H1 (cell line): ENCODE results near the gene DPEP2. TPM values are rescaled to one million over a fixed set of nuclear protein-coding genes. Genes with fewer than 3 reads are reported as not detected.

Experiments used
- CTCF ChIA-PET: fragments of 300-600 bp; sonication (Branson Sonifier 250); formaldehyde crosslinking; loops from one replicate; lab custom pipeline; 2021; ENCODE audit not compliant: partially characterized antibody; lab: Charles Lee
- POLR2A ChIA-PET: fragments of 300-600 bp; sonication (Branson Sonifier 250); formaldehyde crosslinking; loops from one replicate; lab custom pipeline; 2021; ENCODE audit warnings: inconsistent platforms; ENCODE audit not compliant: partially characterized antibody; lab: Charles Lee
- DNase-seq, 2 experiments: peaks; one replicate each; pipeline versions ENCODE4 v3.0.0 to v3.0.0-alpha.2; 2010 to 2022; ENCODE audit warnings: low spot score in 2 of 2, low read depth in 1 of 2, mixed read lengths in 1 of 2
- FAIRE-seq: peaks from 2 replicates; lab custom pipeline; 2011; peaks lifted over from hg19 to GRCh38; lab: Jason Lieb, UNC
- H2AFZ ChIP-seq: 2 replicates; pipeline ENCODE4 v1.8.1; 2012; ENCODE audit warnings: low read length, inconsistent platforms
- H2AK5ac ChIP-seq: 2 replicates; pipeline ENCODE4 v1.6.1; 2013; ENCODE audit warnings: low read depth, low read length
- H2BK120ac ChIP-seq: replicated peaks from 2 replicates; pipeline ENCODE3; 2013; ENCODE audit warnings: low read depth, low read length, inconsistent platforms
- H2BK12ac ChIP-seq: 2 replicates; pipeline ENCODE4 v1.6.1; 2013; ENCODE audit warnings: low read depth, low read length
- H2BK15ac ChIP-seq: 2 replicates; pipeline ENCODE4 v1.6.1; 2013; ENCODE audit warnings: low read length
- H2BK20ac ChIP-seq: 2 replicates; pipeline ENCODE4 v1.6.1; 2013; ENCODE audit warnings: low read length
- H2BK5ac ChIP-seq: 2 replicates; pipeline ENCODE4 v1.6.1; 2013; ENCODE audit warnings: low read depth, low read length
- H3K14ac ChIP-seq: 2 replicates; pipeline ENCODE4 v1.6.1; 2013; ENCODE audit warnings: inconsistent platforms; ENCODE audit not compliant: insufficient read length
- H3K18ac ChIP-seq: 2 replicates; pipeline ENCODE4 v1.6.1; 2013; ENCODE audit warnings: low read length; ENCODE audit errors: extremely low read depth
- H3K23ac ChIP-seq: 2 replicates; pipeline ENCODE4 v1.6.1; 2013; ENCODE audit warnings: inconsistent platforms; ENCODE audit not compliant: insufficient read length
- H3K23me2 ChIP-seq: 2 replicates; pipeline ENCODE4 v1.6.1; 2013; ENCODE audit warnings: low read depth, low read length
- H3K27ac ChIP-seq: 2 replicates; pipeline ENCODE4 v1.6.1; 2011; ENCODE audit warnings: low read depth, low read length, inconsistent platforms
- H3K27me3 ChIP-seq, 4 experiments: replicated peaks in 1 of 4; 1 replicate in 1 of 4; 2 replicates in 3 of 4; pipeline versions ENCODE4 v1.6.1 to v1.8.1; 2011 to 2013; ENCODE audit warnings: low read length in 3 of 4, mild to moderate bottlenecking in 3 of 4, inconsistent platforms in 2 of 4, mixed read lengths in 2 of 4, moderate library complexity in 1 of 4; ENCODE audit not compliant: control insufficient read depth in 3 of 4, insufficient read depth in 3 of 4; ENCODE audit errors: extremely low read depth in 1 of 4
- H3K36me3 ChIP-seq, 4 experiments: 2 replicates each; pipeline versions ENCODE4 v1.6.1 to v1.8.1; 2011 to 2013; ENCODE audit warnings: mild to moderate bottlenecking in 4 of 4, low read length in 3 of 4, moderate library complexity in 2 of 4, control low read depth in 1 of 4, inconsistent platforms in 1 of 4; ENCODE audit not compliant: insufficient read depth in 4 of 4, control insufficient read depth in 2 of 4
- H3K4ac ChIP-seq: replicated peaks from 2 replicates; pipeline ENCODE3; 2013; ENCODE audit warnings: low read length, low read depth, mixed read lengths, inconsistent platforms; ENCODE audit not compliant: insufficient read length
- H3K4me1 ChIP-seq, 4 experiments: replicated peaks in 1 of 4; 1 replicate in 1 of 4; 2 replicates in 3 of 4; pipeline versions ENCODE4 v1.6.1 to v1.8.1; 2011 to 2013; ENCODE audit warnings: low read length in 3 of 4, inconsistent platforms in 2 of 4, mixed read lengths in 1 of 4; ENCODE audit not compliant: insufficient read depth in 4 of 4, control insufficient read depth in 3 of 4
- H3K4me2 ChIP-seq, 2 experiments: 2 replicates each; pipeline versions ENCODE4 v1.6.1 to v1.8.1; 2011 to 2013; ENCODE audit warnings: low read depth in 2 of 2, low read length in 2 of 2, control low read depth in 1 of 2, inconsistent platforms in 1 of 2, mild to moderate bottlenecking in 1 of 2; ENCODE audit not compliant: insufficient read depth in 1 of 2
- H3K4me3 ChIP-seq, 4 experiments: fragments of 200-600, 300-600 bp in 1 of 4; sonication (generic), shearing (Covaris generic), sonication (Bioruptor Twin) in 1 of 4; 2 replicates each; pipeline versions ENCODE4 v1.5.1 to v1.8.1; 2011 to 2016; ENCODE audit warnings: low read length in 4 of 4, low read depth in 3 of 4, control low read depth in 2 of 4, inconsistent platforms in 2 of 4, mild to moderate bottlenecking in 2 of 4, mixed read lengths in 1 of 4, moderate library complexity in 1 of 4; ENCODE audit not compliant: insufficient read depth in 2 of 4; ENCODE audit errors: extremely low read depth in 1 of 4
- H3K56ac ChIP-seq: replicated peaks from 2 replicates; pipeline ENCODE3; 2013; ENCODE audit warnings: low read depth, mild to moderate bottlenecking, mixed read lengths, low read length, inconsistent platforms; ENCODE audit not compliant: insufficient read length
- H3K79me1 ChIP-seq: 2 replicates; pipeline ENCODE4 v1.6.1; 2013; ENCODE audit warnings: low read depth, low read length, control low read depth
- H3K79me2 ChIP-seq, 2 experiments: 2 replicates each; pipeline versions ENCODE4 v1.6.1 to v1.8.1; 2012 to 2013; ENCODE audit warnings: low read length in 2 of 2, mild to moderate bottlenecking in 2 of 2, inconsistent platforms in 1 of 2; ENCODE audit not compliant: insufficient read depth in 2 of 2, control insufficient read depth in 1 of 2
- H3K9ac ChIP-seq, 4 experiments: replicated peaks in 1 of 4; 1 replicate in 1 of 4; 2 replicates in 3 of 4; pipeline versions ENCODE4 v1.6.1 to v1.8.1; 2011 to 2013; ENCODE audit warnings: low read depth in 3 of 4, low read length in 3 of 4, control low read depth in 2 of 4, mild to moderate bottlenecking in 2 of 4, moderate library complexity in 2 of 4, inconsistent platforms in 1 of 4; ENCODE audit errors: extremely low read depth in 1 of 4
- H3K9me3 ChIP-seq, 2 experiments: 2 replicates each; pipeline versions ENCODE4 v1.6.1 to v1.8.1; 2012 to 2013; ENCODE audit warnings: mild to moderate bottlenecking in 2 of 2, moderate library complexity in 2 of 2, control low read depth in 1 of 2, inconsistent platforms in 1 of 2, low read depth in 1 of 2, low read length in 1 of 2, mixed read lengths in 1 of 2; ENCODE audit not compliant: insufficient read depth in 2 of 2
- H4K20me1 ChIP-seq, 2 experiments: replicated peaks in 1 of 2; 2 replicates each; pipeline versions ENCODE3 to v1.8.1; 2011 to 2013; ENCODE audit warnings: inconsistent platforms in 2 of 2, low read length in 2 of 2, mild to moderate bottlenecking in 1 of 2; ENCODE audit not compliant: insufficient read depth in 2 of 2, control insufficient read depth in 1 of 2
- H4K5ac ChIP-seq: 2 replicates; pipeline ENCODE4 v1.6.1; 2013; ENCODE audit warnings: low read length, low read depth, mixed read lengths, inconsistent platforms; ENCODE audit not compliant: insufficient read length
- H4K8ac ChIP-seq: 2 replicates; pipeline ENCODE4 v1.8.0; 2013; ENCODE audit warnings: mild to moderate bottlenecking, moderate library complexity, low read length, inconsistent platforms; ENCODE audit not compliant: insufficient read depth; ENCODE audit errors: extremely low read depth
- H4K91ac ChIP-seq: replicated peaks from 2 replicates; pipeline ENCODE3; 2013; ENCODE audit warnings: low read length, mixed read lengths, inconsistent platforms; ENCODE audit not compliant: insufficient read length
- ASH2L ChIP-seq: fragments of 200-600, 300-600 bp; sonication (generic); IDR thresholded peaks from one replicate; pipeline ENCODE4 v1.7.1; 2017; ENCODE audit warnings: low read length
- WGBS, 2 experiments: shearing (Covaris generic) in 1 of 2; methylation state at CpG; one replicate each; pipeline versions ENCODE4 v1.1.6 to v1.1.7; 2013 to 2015; ENCODE audit warnings: low lambda C conversion rate in 2 of 2, mixed read lengths in 2 of 2, inconsistent platforms in 1 of 2, low coverage in 1 of 2, missing lambda C conversion rate in 1 of 2; ENCODE audit not compliant: insufficient replicate concordance in 2 of 2, insufficient coverage in 1 of 2, insufficient read length in 1 of 2; ENCODE audit errors: extremely low coverage in 1 of 2, missing lambda C conversion rate in 1 of 2; 5-methylcytosine and 5-hydroxymethylcytosine counted together
- polyA plus RNA-seq, 7 experiments: library from polyadenylated mRNA; depleted of rRNA in 3 of 7; stranded (reverse) in 5 of 7; unstranded in 2 of 7; fragments of >200 nt in 5 of 7; fragments of 200-250 nt in 2 of 7; gene quantifications; 1 replicate in 5 of 7; 2 replicates in 1 of 7; 4 replicates in 1 of 7; pipeline versions ENCODE4 v1.2.1 to v1.2.3, GENCODE V29; 2011 to 2013; ENCODE audit warnings: missing spikeins in 2 of 7, mixed read lengths in 2 of 7
- total RNA-seq: library from RNA; stranded (reverse); fragmentation: NEBNext Ultra II Directional; extraction: Animal tissue kit (Norgen Biotek cat#: 25700); gene quantifications from 2 replicates; pipeline ENCODE4 v1.2.1, GENCODE V29; 2021

The DPEP2 gene
- total and polyA plus RNA-seq, 2 of the 8 experiments (the other 6 are each of a cell fraction or from before 2014, with no cell fraction given): not detected

- H2BK120ac ChIP-seq: peak overlapping the region; percentile 14
- no peak overlapping the region for H3K56ac ChIP-seq
- H2BK15ac ChIP-seq: peak overlapping the region; percentile 90; the same call in 1 of the 2 replicates
- H3K79me2 ChIP-seq: peaks cover 0 to 4% of the 10 kb centered on the region in 2 experiments; a peak in 2 of 4 replicates
- FAIRE-seq: no peak
- peaks cover 7% of the 10 kb centered on the region; the same call in 1 of the 2 replicates for H3K23me2 ChIP-seq
- H3K9ac ChIP-seq: peak overlapping the region in 3 of 4 experiments; percentile 12 to 41 (median 14); a peak in 5 of 7 replicates
- H3K4me2 ChIP-seq: peak overlapping the region; percentile 75 to 77
- DNase-seq: no peak
- peak overlapping the region; percentile 8 for H3K4ac ChIP-seq
- H3K23ac ChIP-seq: no peak overlapping the region
- 88% methylated on average over 10 of the region's 11 CpGs; no CpG with 5 or more reads in 1 of the 2 experiments for WGBS, 2 experiments
- no peaks in the 10 kb centered on the region for H3K27me3 ChIP-seq
- H2AK5ac ChIP-seq: peak overlapping the region; percentile 10; the same call in 1 of the 2 replicates
- peak overlapping the region; percentile 33 for H4K5ac ChIP-seq
- peak overlapping the region; percentile 6; the same call in 1 of the 2 replicates for H4K8ac ChIP-seq
- peak overlapping the region; percentile 85 for H2BK12ac ChIP-seq
- H3K14ac ChIP-seq: peak overlapping the region; percentile 37
- H3K9me3 ChIP-seq: no peaks in the 10 kb centered on the region
- peak overlapping the region in 1 of 4 experiments; percentile 67; a peak in 3 of 8 replicates for H3K4me3 ChIP-seq
- ChIA-PET POLR2A (interaction anchor here (1.1 to 3.9 kb wide), 10 partner anchors 12 to 271 kb away, joined by 3 to 26 read pairs (median 6); partner anchors contain the start of genes DDX28, DUS2, LCAT and PSMB10), CTCF (interaction anchor here (0.8 to 10.9 kb wide), 8 partner anchors 15 to 419 kb away, joined by 3 to 90 read pairs (median 4); partner anchors contain the start of genes DPEP3 and LCAT)
- H3K36me3 ChIP-seq: peaks cover 4 to 14% (median 11%) of the 10 kb centered on the region in 4 experiments; a peak in 5 of 8 replicates
- H3K4me1 ChIP-seq: peaks cover 6 to 25% (median 19%) of the 10 kb centered on the region in 4 experiments
- H4K20me1 ChIP-seq: peaks cover 0 to 25% of the 10 kb centered on the region in 2 experiments
- H3K27ac ChIP-seq: peak overlapping the region; percentile 45; the same call in 1 of the 2 replicates
- peaks cover 20% of the 10 kb centered on the region; the same call in 1 of the 2 replicates for H3K79me1 ChIP-seq
- H2AFZ ChIP-seq: no peak overlapping the region
- H2BK5ac ChIP-seq: peak overlapping the region; percentile 90; the same call in 1 of the 2 replicates
- peak overlapping the region; percentile 83 for H4K91ac ChIP-seq
- H3K18ac ChIP-seq: peak overlapping the region; percentile 75; the same call in 1 of the 2 replicates
- H2BK20ac ChIP-seq: peak overlapping the region; percentile 15; the same call in 1 of the 2 replicates
- no peak for TF ChIP-seq ASH2L
These were observed 33.4 kb downstream of the DPEP2 start for GRCh38 chr16:67965668-67966548.
